Suprapubic skin (tissue), 4 donors: ENCODE results near the gene CMTM8. TPM values are rescaled to one million over a fixed set of nuclear protein-coding genes. Genes with fewer than 3 reads are reported as not detected.

Experiments used
- DNase-seq, 2 donors: peaks; one replicate each; pipeline ENCODE4 v3.0.0-alpha.2; 2019; ENCODE audit warnings: low spot score in 2 of 2
- H3K27ac ChIP-seq: fragments of 200-600 bp; sonication (generic); one replicate; pipeline ENCODE4 v1.5.1; 2019
- H3K27me3 ChIP-seq: fragments of 200-600 bp; sonication (generic); one replicate; pipeline ENCODE4 v1.5.1; 2019
- H3K36me3 ChIP-seq: fragments of 200-600 bp; sonication (generic); one replicate; pipeline ENCODE4 v1.5.1; 2019
- H3K4me1 ChIP-seq: fragments of 200-600 bp; sonication (generic); one replicate; pipeline ENCODE4 v1.5.1; 2019
- H3K4me3 ChIP-seq: fragments of 200-600 bp; sonication (generic); one replicate; pipeline ENCODE4 v1.5.1; 2019; ENCODE audit warnings: mild to moderate bottlenecking
- H3K9me3 ChIP-seq: fragments of 200-600 bp; sonication (generic); one replicate; pipeline ENCODE4 v1.5.1; 2019
- CTCF ChIP-seq, 2 donors: fragments of 200-600 bp in 1 of 2; fragments of 450-650 bp in 1 of 2; sonication (generic) in 1 of 2; IDR thresholded peaks; one replicate each; pipeline ENCODE4 v1.5.1; 2016 to 2019; ENCODE audit warnings: antibody characterized with exemption in 2 of 2, mild to moderate bottlenecking in 1 of 2, moderate library complexity in 1 of 2
- EP300 ChIP-seq: sonication (generic); formaldehyde crosslinking; IDR thresholded peaks from one replicate; pipeline ENCODE4 v1.6.1; 2017; ENCODE audit warnings: antibody characterized with exemption
- POLR2A ChIP-seq, 2 donors: fragments of 450-650 bp; IDR thresholded peaks; one replicate each; pipeline ENCODE4 v1.6.1; 2017; ENCODE audit warnings: antibody characterized with exemption in 2 of 2, mild to moderate bottlenecking in 2 of 2, moderate library complexity in 2 of 2
- POLR2AphosphoS5 ChIP-seq, 3 donors: sonication (generic); formaldehyde crosslinking; IDR thresholded peaks; one replicate each; pipeline ENCODE4 v1.6.1; 2017; ENCODE audit warnings: antibody characterized with exemption in 3 of 3
- WGBS: methylation state at CpG from one replicate; pipeline ENCODE4 v1.1.5; 2018; 5-methylcytosine and 5-hydroxymethylcytosine counted together
- total RNA-seq, 4 donors: library from RNA; depleted of rRNA; stranded (reverse); fragments of >200 nt; gene quantifications; one replicate each; pipeline ENCODE4 v1.1.0, GENCODE V29; 2016

Gene CMTM8
- total RNA-seq, 4 donors from 2014 or later: 7.4 to 16.3 (median 10.6) TPM

DNA sequence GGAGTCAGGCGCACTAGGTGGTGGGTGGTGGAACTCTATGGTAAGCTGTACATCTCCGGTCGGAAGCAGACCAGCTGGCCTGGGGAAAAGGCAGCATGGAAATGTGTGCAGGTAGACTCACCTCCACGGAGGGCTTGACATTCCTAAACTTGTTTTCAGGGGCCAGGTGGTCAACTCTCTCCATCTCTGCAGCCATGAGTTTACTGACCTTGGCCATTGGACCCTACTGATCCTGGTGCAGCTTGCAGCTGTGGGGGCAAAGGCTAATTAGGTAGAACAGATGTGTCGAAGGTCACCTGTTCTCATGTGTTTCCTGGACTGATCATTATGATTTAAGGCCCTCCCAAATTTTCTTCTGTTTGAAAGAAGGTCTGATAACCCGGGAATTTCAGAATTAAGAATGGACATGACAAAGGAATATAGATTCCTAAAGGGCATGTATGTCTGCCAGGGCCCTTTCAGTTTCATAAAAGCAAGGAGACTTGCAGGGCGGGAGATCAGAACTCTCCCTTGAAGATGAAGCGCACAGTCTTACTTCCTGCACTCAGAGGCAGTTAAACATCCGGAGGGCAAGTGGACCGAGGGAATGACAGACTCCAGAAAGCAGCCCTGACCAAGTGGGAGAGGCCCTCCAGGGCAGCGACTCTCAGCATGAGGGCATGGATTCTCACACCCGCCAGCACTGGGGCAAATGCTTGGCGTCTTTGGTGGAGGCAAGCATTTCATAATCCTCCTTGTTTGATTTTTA, 97.1 kb downstream of the CMTM8 start:
- WGBS: 78% methylated on average over 13 of the region's 13 CpGs
- Histone ChIP-seq H3K4me1 (no peaks in the 10 kb centered on the region), H3K27ac (no peak overlapping the region), H3K36me3 (no peaks in the 10 kb centered on the region), H3K27me3 (no peaks in the 10 kb centered on the region), H3K9me3 (no peaks in the 10 kb centered on the region), H3K4me3 (no peak overlapping the region)
- DNase-seq: no peak
- TF ChIP-seq POLR2AphosphoS5 (IDR thresholded peaks at IDR 0.05): no peak
- TF ChIP-seq CTCF (IDR thresholded peaks at IDR 0.05): no peak

DNA sequence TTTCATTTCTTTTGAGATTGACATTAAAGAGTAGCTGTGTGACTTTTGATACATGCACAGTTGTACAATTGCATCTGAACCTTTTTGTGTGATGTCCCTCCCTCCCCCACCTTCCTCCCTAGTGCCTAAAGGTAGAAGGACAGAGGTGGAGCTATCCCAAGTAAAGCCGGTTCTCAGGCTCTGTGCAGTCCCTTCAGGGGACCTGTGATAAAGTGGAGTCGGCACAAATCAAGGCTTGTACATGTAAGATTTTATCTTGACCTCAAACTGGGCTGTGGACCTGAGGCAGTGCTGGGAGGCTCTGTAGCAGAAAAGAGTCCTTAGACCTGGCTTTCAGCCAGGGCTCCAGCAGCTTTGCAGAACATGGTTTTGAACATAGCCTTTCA, 97.6 kb downstream of the CMTM8 start:
- DNase-seq: no peak
- Histone ChIP-seq H3K9me3 (no peaks in the 10 kb centered on the region), H3K4me1 (no peaks in the 10 kb centered on the region)

GRCh38 chr3:32337505-32337904, 99.0 kb downstream of the CMTM8 start:
- H3K27ac ChIP-seq: no peak overlapping the region
- no peak for TF ChIP-seq POLR2AphosphoS5 (IDR thresholded peaks at IDR 0.05)
- TF ChIP-seq CTCF (IDR thresholded peaks at IDR 0.05): no peak
- TF ChIP-seq POLR2A (IDR thresholded peaks at IDR 0.05): no peak
- no peak for TF ChIP-seq EP300
- no peaks in the 10 kb centered on the region for H3K9me3 ChIP-seq
- H3K4me1 ChIP-seq: no peaks in the 10 kb centered on the region
- no peak overlapping the region for H3K4me3 ChIP-seq
- no peak for DNase-seq
- no peaks in the 10 kb centered on the region for H3K36me3 ChIP-seq
- H3K27me3 ChIP-seq: no peaks in the 10 kb centered on the region

More for the DNA sequence above, 97.6 kb downstream of the CMTM8 start:
- H3K27me3 ChIP-seq: no peaks in the 10 kb centered on the region
- H3K36me3 ChIP-seq: no peaks in the 10 kb centered on the region
- TF ChIP-seq POLR2AphosphoS5 (IDR thresholded peaks at IDR 0.05) (no peak), CTCF (IDR thresholded peaks at IDR 0.05) (no peak), EP300 (no peak)
- H3K27ac ChIP-seq: no peak overlapping the region
- H3K4me3 ChIP-seq: no peak overlapping the region
- 34% methylated on average over 2 of the region's 2 CpGs for WGBS

GRCh38 chr3:32340039-32340438, 101.6 kb downstream of the CMTM8 start:
- no peak for DNase-seq
- no peak for TF ChIP-seq EP300
- no peak for TF ChIP-seq POLR2AphosphoS5 (IDR thresholded peaks at IDR 0.05)
- no peak for TF ChIP-seq POLR2A (IDR thresholded peaks at IDR 0.05)
- no peak for TF ChIP-seq CTCF (IDR thresholded peaks at IDR 0.05)
- H3K4me1 ChIP-seq: no peaks in the 10 kb centered on the region
- H3K27ac ChIP-seq: no peak overlapping the region
- H3K9me3 ChIP-seq: no peaks in the 10 kb centered on the region
- 48% methylated on average over 6 of the region's 6 CpGs for WGBS
- H3K36me3 ChIP-seq: no peaks in the 10 kb centered on the region
- no peak overlapping the region for H3K4me3 ChIP-seq
- H3K27me3 ChIP-seq: no peaks in the 10 kb centered on the region

- 84% methylated on average over 7 of the region's 7 CpGs for WGBS
- Histone ChIP-seq H3K9me3 (no peaks in the 10 kb centered on the region), H3K4me3 (no peak overlapping the region), H3K36me3 (no peaks in the 10 kb centered on the region), H3K4me1 (no peaks in the 10 kb centered on the region), H3K27ac (no peak overlapping the region), H3K27me3 (no peaks in the 10 kb centered on the region)
- TF ChIP-seq POLR2AphosphoS5 (IDR thresholded peaks at IDR 0.05): no peak
- no peak for TF ChIP-seq EP300
- no peak for TF ChIP-seq POLR2A (IDR thresholded peaks at IDR 0.05)
- TF ChIP-seq CTCF (IDR thresholded peaks at IDR 0.05): no peak
- no peak for DNase-seq
These were observed 102.3 kb downstream of the CMTM8 start for GRCh38 chr3:32340611-32341365.
